ENCODE data around the gene MIOS.

MIOS gene

DNA sequence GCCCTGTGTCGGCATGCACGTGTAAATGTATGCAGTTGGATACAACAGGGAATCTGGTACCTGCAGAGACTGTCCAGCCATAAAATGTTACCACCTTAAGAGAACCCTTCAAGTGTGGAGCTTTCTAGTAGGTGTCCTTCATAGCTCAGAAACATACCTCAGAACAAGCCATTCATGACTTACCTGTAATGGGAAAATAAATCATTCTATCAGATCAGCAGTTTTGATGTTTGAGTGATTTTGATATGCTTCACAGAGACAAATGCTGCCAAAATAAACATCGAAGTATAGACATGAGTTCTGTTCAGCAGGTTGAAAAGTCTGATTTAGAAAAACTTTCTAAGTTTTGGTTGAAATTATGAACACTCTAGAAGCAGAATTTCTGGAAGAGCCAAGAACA lies 40.3 kb downstream of the MIOS start:
- no peaks in the 10 kb centered on the region for H4K20me1 ChIP-seq (ENCODE audit: control insufficient read depth, insufficient read depth, low read depth, low read length)
- no peaks in the 10 kb centered on the region for H3K4me1 ChIP-seq (ENCODE audit: control insufficient read depth, low read length)
- no peaks in the 10 kb centered on the region for H3K79me2 ChIP-seq (ENCODE audit: control insufficient read depth, low read length)
- H3K4me2 ChIP-seq (ENCODE audit: low read length): no peak overlapping the region
- no peak overlapping the region for H3K27ac ChIP-seq (ENCODE audit: low read depth, low read length)
- H3K9me2 ChIP-seq (replicated peaks; ENCODE audit: control insufficient read depth, low read length): no peaks in the 10 kb centered on the region
- H3K9me3 ChIP-seq (ENCODE audit: control insufficient read depth, insufficient read depth, low read length): no peaks in the 10 kb centered on the region
- TF ChIP-seq, protein P1, sequence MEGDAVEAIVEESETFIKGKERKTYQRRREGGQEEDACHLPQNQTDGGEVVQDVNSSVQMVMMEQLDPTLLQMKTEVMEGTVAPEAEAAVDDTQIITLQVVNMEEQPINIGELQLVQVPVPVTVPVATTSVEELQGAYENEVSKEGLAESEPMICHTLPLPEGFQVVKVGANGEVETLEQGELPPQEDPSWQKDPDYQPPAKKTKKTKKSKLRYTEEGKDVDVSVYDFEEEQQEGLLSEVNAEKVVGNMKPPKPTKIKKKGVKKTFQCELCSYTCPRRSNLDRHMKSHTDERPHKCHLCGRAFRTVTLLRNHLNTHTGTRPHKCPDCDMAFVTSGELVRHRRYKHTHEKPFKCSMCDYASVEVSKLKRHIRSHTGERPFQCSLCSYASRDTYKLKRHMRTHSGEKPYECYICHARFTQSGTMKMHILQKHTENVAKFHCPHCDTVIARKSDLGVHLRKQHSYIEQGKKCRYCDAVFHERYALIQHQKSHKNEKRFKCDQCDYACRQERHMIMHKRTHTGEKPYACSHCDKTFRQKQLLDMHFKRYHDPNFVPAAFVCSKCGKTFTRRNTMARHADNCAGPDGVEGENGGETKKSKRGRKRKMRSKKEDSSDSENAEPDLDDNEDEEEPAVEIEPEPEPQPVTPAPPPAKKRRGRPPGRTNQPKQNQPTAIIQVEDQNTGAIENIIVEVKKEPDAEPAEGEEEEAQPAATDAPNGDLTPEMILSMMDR (IDR thresholded peaks at IDR 0.05; ENCODE audit: low read depth, low read length, poor library complexity, severe bottlenecking): no peak
- no peak for TF ChIP-seq EZH2phosphoT487 (IDR thresholded peaks at IDR 0.05; ENCODE audit: borderline replicate concordance, low read length)
- H3K27me3 ChIP-seq (ENCODE audit: control insufficient read depth, low read length): no peaks in the 10 kb centered on the region
- H3K36me3 ChIP-seq (ENCODE audit: control insufficient read depth, low read length): peaks cover 15% of the 10 kb centered on the region
- no peaks in the 10 kb centered on the region for H3F3A ChIP-seq (ENCODE audit: control insufficient read depth, insufficient read depth)
- H3K4me3 ChIP-seq (ENCODE audit: low read length): no peak overlapping the region

DNA sequence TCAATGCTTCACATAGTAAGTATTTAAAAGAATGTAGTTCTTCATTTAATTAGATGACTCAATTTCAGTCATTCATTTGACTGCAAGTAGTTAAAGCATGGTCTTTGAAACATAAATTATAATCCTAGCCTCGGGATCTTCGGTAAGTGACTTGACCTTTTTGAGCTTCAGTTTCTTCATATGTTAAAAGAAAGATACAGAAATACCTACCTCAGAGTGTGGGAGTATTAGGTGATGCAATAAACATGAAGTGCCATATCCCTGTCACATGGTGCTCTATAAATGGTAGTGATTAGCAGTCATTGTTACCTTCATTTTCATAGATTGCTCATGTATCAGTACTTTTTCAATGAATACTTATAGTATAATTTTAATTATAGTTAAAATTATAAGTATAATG lies 42.6 kb downstream of the MIOS start:
- Histone ChIP-seq H3F3A (ENCODE audit: control insufficient read depth, insufficient read depth) (0 out of 2 replicates have a peak, but pooled peaks cover 2% of the 10 kb centered on the region), H3K27ac (ENCODE audit: low read depth, low read length) (no peak overlapping the region), H3K36me3 (ENCODE audit: control insufficient read depth, low read length) (peaks cover 15% of the 10 kb centered on the region), H3K4me3 (ENCODE audit: low read length) (no peak overlapping the region), H3K9me3 (ENCODE audit: control insufficient read depth, insufficient read depth, low read length) (no peaks in the 10 kb centered on the region), H3K4me2 (ENCODE audit: low read length) (no peak overlapping the region), H3K27me3 (ENCODE audit: control insufficient read depth, low read length) (no peaks in the 10 kb centered on the region), H3K79me2 (ENCODE audit: control insufficient read depth, low read length) (no peaks in the 10 kb centered on the region), H3K9me2 (replicated peaks; ENCODE audit: control insufficient read depth, low read length) (no peaks in the 10 kb centered on the region), H3K4me1 (ENCODE audit: control insufficient read depth, low read length) (no peaks in the 10 kb centered on the region), H4K20me1 (ENCODE audit: control insufficient read depth, insufficient read depth, low read depth, low read length) (no peaks in the 10 kb centered on the region)
- TF ChIP-seq, protein P1 (IDR thresholded peaks at IDR 0.05; ENCODE audit: low read depth, low read length, poor library complexity, severe bottlenecking): no peak
- no peak for TF ChIP-seq EZH2phosphoT487 (IDR thresholded peaks at IDR 0.05; ENCODE audit: borderline replicate concordance, low read length)

DNA sequence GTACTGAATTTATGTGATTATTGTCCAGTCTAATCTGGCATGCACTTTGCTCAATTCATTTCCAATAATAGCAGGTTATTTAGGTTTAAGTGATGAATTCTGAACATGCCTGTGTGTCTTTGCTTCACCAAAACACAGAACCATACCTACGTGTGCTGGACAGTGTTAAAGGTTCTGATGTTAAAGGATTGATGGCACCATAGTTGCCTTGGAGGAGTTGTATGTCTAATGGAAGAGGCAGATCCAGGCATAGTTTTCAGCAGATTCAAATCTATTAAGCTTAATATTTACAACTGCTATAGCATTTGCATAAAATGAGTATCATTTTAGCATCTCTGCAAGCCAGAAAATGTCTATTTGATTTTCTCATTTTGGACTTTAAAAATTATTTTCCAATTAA lies 45.8 kb downstream of the MIOS start:
- no peaks in the 10 kb centered on the region for H4K20me1 ChIP-seq (ENCODE audit: control insufficient read depth, insufficient read depth, low read depth, low read length)
- no peak overlapping the region for H3K4me2 ChIP-seq (ENCODE audit: low read length)
- TF ChIP-seq, protein P1 (IDR thresholded peaks at IDR 0.05; ENCODE audit: low read depth, low read length, poor library complexity, severe bottlenecking): no peak
- no peak for TF ChIP-seq EZH2phosphoT487 (IDR thresholded peaks at IDR 0.05; ENCODE audit: borderline replicate concordance, low read length)
- H3K9me2 ChIP-seq (replicated peaks; ENCODE audit: control insufficient read depth, low read length): no peaks in the 10 kb centered on the region
- no peaks in the 10 kb centered on the region for H3K79me2 ChIP-seq (ENCODE audit: control insufficient read depth, low read length)
- peaks cover 5% of the 10 kb centered on the region for H3K36me3 ChIP-seq (ENCODE audit: control insufficient read depth, low read length)
- no peaks in the 10 kb centered on the region for H3K9me3 ChIP-seq (ENCODE audit: control insufficient read depth, insufficient read depth, low read length)
- no peak overlapping the region for H3K4me3 ChIP-seq (ENCODE audit: low read length)
- 0 out of 2 replicates have a peak, but pooled peaks cover 2% of the 10 kb centered on the region for H3F3A ChIP-seq (ENCODE audit: control insufficient read depth, insufficient read depth)
- no peaks in the 10 kb centered on the region for H3K4me1 ChIP-seq (ENCODE audit: control insufficient read depth, low read length)
- H3K27ac ChIP-seq (ENCODE audit: low read depth, low read length): no peak overlapping the region
- no peaks in the 10 kb centered on the region for H3K27me3 ChIP-seq (ENCODE audit: control insufficient read depth, low read length)

Measured in DOHH2 (cell line).